ENCODE results near the gene ANKRD63.

ANKRD63 gene

GRCh38 chr15:40292246-40292645 lies 9.4 kb upstream of the ANKRD63 start:
- H3K4me1 ChIP-seq (ENCODE audit: insufficient read depth, poor library complexity, severe bottlenecking): no peaks in the 10 kb centered on the region
- no peak for TF ChIP-seq CTCF (IDR thresholded peaks at IDR 0.05; ENCODE audit: poor library complexity, severe bottlenecking)
- H3K9me3 ChIP-seq (ENCODE audit: severe bottlenecking): no peaks in the 10 kb centered on the region
- H3K4me3 ChIP-seq (ENCODE audit: severe bottlenecking): no peak overlapping the region
- no peak overlapping the region for H3K27ac ChIP-seq (ENCODE audit: poor library complexity, severe bottlenecking)
- no peaks in the 10 kb centered on the region for H3K36me3 ChIP-seq (ENCODE audit: low read depth)
- DNase-seq (ENCODE audit: low spot score) (no peak), ATAC-seq (ENCODE audit: low read depth) (no peak)
- no peaks in the 10 kb centered on the region for H3K27me3 ChIP-seq (ENCODE audit: insufficient read depth, poor library complexity, severe bottlenecking)

GRCh38 chr15:40290918-40291574 lies 8.2 kb upstream of the ANKRD63 start:
- no peaks in the 10 kb centered on the region for H3K4me1 ChIP-seq (ENCODE audit: insufficient read depth, poor library complexity, severe bottlenecking)
- no peaks in the 10 kb centered on the region for H3K36me3 ChIP-seq (ENCODE audit: low read depth)
- no peak overlapping the region for H3K27ac ChIP-seq (ENCODE audit: poor library complexity, severe bottlenecking)
- peak; percentile 80 for ATAC-seq (ENCODE audit: low read depth)
- TF ChIP-seq CTCF (IDR thresholded peaks at IDR 0.05; ENCODE audit: poor library complexity, severe bottlenecking): no peak
- H3K9me3 ChIP-seq (ENCODE audit: severe bottlenecking): no peaks in the 10 kb centered on the region
- DNase-seq (ENCODE audit: low spot score): no peak
- no peaks in the 10 kb centered on the region for H3K27me3 ChIP-seq (ENCODE audit: insufficient read depth, poor library complexity, severe bottlenecking)
- peak overlapping the region; percentile 7 for H3K4me3 ChIP-seq (ENCODE audit: severe bottlenecking)

DNA sequence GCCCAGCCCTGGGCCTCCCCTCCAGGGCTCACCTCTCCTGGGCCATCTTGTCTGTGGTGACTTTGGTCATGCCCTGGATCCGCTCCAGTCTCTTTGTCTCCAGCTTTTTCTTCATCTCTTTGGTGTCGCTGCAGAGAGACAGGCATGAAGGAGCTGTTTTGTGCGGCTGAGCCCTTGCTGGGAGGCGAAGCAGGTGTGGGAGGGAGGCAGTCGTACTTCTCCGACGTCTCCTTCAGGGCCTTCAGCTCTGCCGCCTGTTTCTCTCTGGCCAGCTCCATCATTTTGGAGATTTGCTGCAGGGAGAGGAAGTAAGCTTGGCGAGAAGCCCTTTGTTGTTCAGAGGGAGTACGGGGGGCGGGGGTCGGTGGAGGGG lies 7.7 kb upstream of the ANKRD63 start:
- Histone ChIP-seq H3K36me3 (ENCODE audit: low read depth) (no peaks in the 10 kb centered on the region), H3K27ac (ENCODE audit: poor library complexity, severe bottlenecking) (no peak overlapping the region), H3K27me3 (ENCODE audit: insufficient read depth, poor library complexity, severe bottlenecking) (no peaks in the 10 kb centered on the region), H3K4me1 (ENCODE audit: insufficient read depth, poor library complexity, severe bottlenecking) (no peaks in the 10 kb centered on the region), H3K9me3 (ENCODE audit: severe bottlenecking) (no peaks in the 10 kb centered on the region), H3K4me3 (ENCODE audit: severe bottlenecking) (no peak overlapping the region)
- TF ChIP-seq CTCF (IDR thresholded peaks at IDR 0.05; ENCODE audit: poor library complexity, severe bottlenecking): no peak
- DNase-seq (ENCODE audit: low spot score) (no peak), ATAC-seq (ENCODE audit: low read depth) (no peak)

DNA sequence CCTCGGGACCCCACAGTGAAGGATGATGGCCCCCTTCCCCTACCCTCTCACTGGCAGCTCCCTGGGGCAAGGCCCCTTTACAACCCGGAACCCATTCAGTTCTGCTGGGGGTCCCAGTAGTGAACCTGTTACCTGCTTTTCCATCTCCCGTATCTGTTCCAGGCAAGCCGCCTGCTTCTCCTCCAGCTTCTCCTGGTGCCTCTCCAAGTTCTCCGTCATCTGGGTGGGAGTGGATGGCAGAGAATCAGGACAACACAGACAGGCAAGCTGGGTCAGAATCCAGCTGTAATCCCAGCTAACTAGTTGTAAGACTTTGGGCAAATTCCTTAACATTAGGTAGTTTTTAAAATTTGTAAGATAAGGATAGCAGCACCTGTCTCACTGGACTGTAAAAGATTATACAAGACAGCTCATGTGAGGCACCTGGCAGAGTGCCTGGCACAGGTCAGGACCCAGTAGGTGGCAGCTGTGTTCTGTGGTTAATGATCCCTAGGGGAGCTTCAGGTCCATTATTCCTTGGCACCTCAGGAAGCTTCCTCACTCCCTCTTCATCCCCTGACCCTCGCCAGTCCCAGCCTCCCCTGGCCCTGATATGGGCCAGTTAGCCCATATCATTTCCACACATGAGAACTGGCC lies 6.4 kb upstream of the ANKRD63 start:
- Histone ChIP-seq H3K27me3 (ENCODE audit: insufficient read depth, poor library complexity, severe bottlenecking) (no peaks in the 10 kb centered on the region), H3K27ac (ENCODE audit: poor library complexity, severe bottlenecking) (no peak overlapping the region), H3K4me1 (ENCODE audit: insufficient read depth, poor library complexity, severe bottlenecking) (no peaks in the 10 kb centered on the region), H3K4me3 (ENCODE audit: severe bottlenecking) (no peak overlapping the region), H3K36me3 (ENCODE audit: low read depth) (no peaks in the 10 kb centered on the region), H3K9me3 (ENCODE audit: severe bottlenecking) (no peaks in the 10 kb centered on the region)
- TF ChIP-seq CTCF (IDR thresholded peaks at IDR 0.05; ENCODE audit: poor library complexity, severe bottlenecking): peak; percentile 55
- ATAC-seq (ENCODE audit: low read depth): peak; percentile 39
- no peak for DNase-seq (ENCODE audit: low spot score)

DNA sequence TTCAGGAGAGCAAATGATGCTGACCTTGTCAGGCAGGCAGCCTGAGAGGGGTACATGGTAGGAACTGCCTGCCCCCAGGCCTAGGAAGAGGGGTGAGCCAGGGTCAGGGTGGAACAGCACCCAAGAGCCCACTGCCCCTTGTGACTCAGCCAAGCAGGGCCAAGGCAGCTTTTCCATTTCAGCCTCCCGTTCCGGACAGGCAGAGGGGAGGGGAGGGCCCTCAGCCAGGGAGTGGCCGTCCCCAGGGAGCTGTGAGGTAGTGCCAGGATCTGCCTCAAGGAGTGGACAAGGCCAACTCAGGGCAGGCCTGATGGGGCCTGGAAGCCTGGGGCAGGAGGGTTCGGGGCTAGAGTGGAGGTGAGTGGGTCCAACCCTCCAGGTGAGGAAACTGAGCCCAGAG lies 5.1 kb upstream of the ANKRD63 start:
- H3K27me3 ChIP-seq (ENCODE audit: insufficient read depth, poor library complexity, severe bottlenecking): peaks cover 13% of the 10 kb centered on the region
- no peaks in the 10 kb centered on the region for H3K4me1 ChIP-seq (ENCODE audit: insufficient read depth, poor library complexity, severe bottlenecking)
- TF ChIP-seq CTCF (IDR thresholded peaks at IDR 0.05; ENCODE audit: poor library complexity, severe bottlenecking): no peak
- H3K9me3 ChIP-seq (ENCODE audit: severe bottlenecking): no peaks in the 10 kb centered on the region
- no peak for DNase-seq (ENCODE audit: low spot score)
- H3K27ac ChIP-seq (ENCODE audit: poor library complexity, severe bottlenecking): no peak overlapping the region
- no peak for ATAC-seq (ENCODE audit: low read depth)
- no peaks in the 10 kb centered on the region for H3K36me3 ChIP-seq (ENCODE audit: low read depth)
- no peak overlapping the region for H3K4me3 ChIP-seq (ENCODE audit: severe bottlenecking)
